Endothelial cell of umbilical vein (primary cell): ENCODE results near the gene RAB36. TPM values are rescaled to one million over a fixed set of nuclear protein-coding genes. Genes with fewer than 3 reads are reported as not detected.

ENCODE experiments used
- BruUV-seq: library from RNA; stranded (reverse); fragments of 400-500 nt; replicated peaks from 2 replicates; lab custom pipeline; 2021; lab: Mats Ljungman, UMichigan
- CTCF ChIA-PET: fragments of 300-600, 350-600 bp; sonication (Branson Sonifier 250); formaldehyde crosslinking; loops from one replicate; lab custom pipeline; 2021; ENCODE audit warnings: antibody characterized with exemption, inconsistent platforms; lab: Charles Lee
- POLR2A ChIA-PET: fragments of 300-600, 350-600 bp; sonication (Branson Sonifier 250); formaldehyde crosslinking; loops from one replicate; lab custom pipeline; 2021; ENCODE audit warnings: antibody characterized with exemption, inconsistent platforms; lab: Charles Lee
- DNase-seq: peaks from one replicate; pipeline ENCODE4 v3.0.0-alpha.2; 2011; ENCODE audit warnings: low read depth, low spot score
- FAIRE-seq: peaks from 2 replicates; lab custom pipeline; 2011; peaks lifted over from hg19 to GRCh38; lab: Jason Lieb, UNC
- H2AFZ ChIP-seq: 2 replicates; pipeline ENCODE4 v1.6.0; 2012; ENCODE audit warnings: low read depth, low read length, control low read depth, inconsistent platforms
- H3K27ac ChIP-seq: 2 replicates; pipeline ENCODE4 v1.5.1; 2011; ENCODE audit warnings: low read depth, mild to moderate bottlenecking, control low read depth, low read length, moderate library complexity; ENCODE audit not compliant: insufficient read depth
- H3K27me3 ChIP-seq, 2 experiments: 2 replicates each; pipeline versions ENCODE4 v1.6.0 to v1.6.1; 2011; ENCODE audit warnings: low read length in 2 of 2, mixed read lengths in 1 of 2; ENCODE audit not compliant: control insufficient read depth in 2 of 2, insufficient read depth in 2 of 2
- H3K36me3 ChIP-seq, 2 experiments: 2 replicates in 1 of 2; 3 replicates in 1 of 2; pipeline ENCODE4 v1.5.1; 2011; ENCODE audit warnings: low read length in 2 of 2, mild to moderate bottlenecking in 1 of 2, moderate library complexity in 1 of 2; ENCODE audit not compliant: control insufficient read depth in 2 of 2, insufficient read depth in 2 of 2; ENCODE audit errors: extremely low read depth in 1 of 2
- H3K4me1 ChIP-seq: 3 replicates; pipeline ENCODE4 v1.5.1; 2011; ENCODE audit warnings: mild to moderate bottlenecking, low read length; ENCODE audit not compliant: control insufficient read depth, insufficient read depth; ENCODE audit errors: extremely low read depth
- H3K4me2 ChIP-seq: 2 replicates; pipeline ENCODE4 v1.6.1; 2011; ENCODE audit warnings: low read length, control low read depth, mixed read lengths; ENCODE audit not compliant: insufficient read depth
- H3K4me3 ChIP-seq, 3 experiments: fragments of 200-600 bp in 1 of 3; sonication (generic), shearing (Covaris generic) in 1 of 3; replicated peaks in 1 of 3; 2 replicates each; pipeline ENCODE4 v1.5.1; 2011 to 2016; ENCODE audit warnings: control low read depth in 3 of 3, low read length in 3 of 3, mild to moderate bottlenecking in 2 of 3, inconsistent platforms in 1 of 3, low read depth in 1 of 3, moderate library complexity in 1 of 3; ENCODE audit not compliant: insufficient read depth in 1 of 3
- H3K79me2 ChIP-seq: 2 replicates; pipeline ENCODE4 v1.6.0; 2012; ENCODE audit warnings: low read length, inconsistent platforms; ENCODE audit not compliant: control insufficient read depth, insufficient read depth
- H3K9ac ChIP-seq: replicated peaks from 2 replicates; pipeline ENCODE3; 2011; ENCODE audit warnings: low read length, control low read depth; ENCODE audit not compliant: insufficient read depth; ENCODE audit errors: extremely low read depth
- H3K9me1 ChIP-seq: replicated peaks from 3 replicates; pipeline ENCODE4 v1.6.0; 2011; ENCODE audit warnings: mild to moderate bottlenecking, low read length; ENCODE audit not compliant: control insufficient read depth, insufficient read depth; ENCODE audit errors: extremely low read depth
- H3K9me3 ChIP-seq: replicated peaks from 2 replicates; pipeline ENCODE4 v1.5.1; 2012; ENCODE audit warnings: low read length, inconsistent platforms; ENCODE audit not compliant: control insufficient read depth, insufficient read depth
- H4K20me1 ChIP-seq: replicated peaks from 2 replicates; pipeline ENCODE3; 2011; ENCODE audit warnings: mild to moderate bottlenecking, low read length; ENCODE audit not compliant: control insufficient read depth, insufficient read depth; ENCODE audit errors: extremely low read depth
- CTCF ChIP-seq, 2 donors: IDR thresholded peaks; 1 replicate in 1 of 2; 2 replicates in 1 of 2; pipeline ENCODE4 v1.5.1; 2011; ENCODE audit warnings: low read length in 2 of 2, mild to moderate bottlenecking in 2 of 2, moderate library complexity in 2 of 2, control low read depth in 1 of 2, inconsistent platforms in 1 of 2, low read depth in 1 of 2; ENCODE audit not compliant: insufficient read depth in 1 of 2; ENCODE audit errors: extremely low read depth in 1 of 2
- EZH2 ChIP-seq: IDR thresholded peaks from 2 replicates; pipeline ENCODE4 v1.6.1; 2012; ENCODE audit warnings: borderline replicate concordance, low read depth, mild to moderate bottlenecking, moderate library complexity, low read length, inconsistent platforms; ENCODE audit not compliant: severe bottlenecking
- FOS ChIP-seq: IDR thresholded peaks from 2 replicates; pipeline ENCODE4 v1.6.1; 2011; ENCODE audit warnings: mild to moderate bottlenecking, low read length, moderate library complexity, borderline replicate concordance; ENCODE audit not compliant: insufficient read depth
- GATA2 ChIP-seq: IDR thresholded peaks from 2 replicates; pipeline ENCODE4 v1.7.0; 2011; ENCODE audit warnings: low read depth, mild to moderate bottlenecking, moderate library complexity, mixed read lengths, low read length; ENCODE audit not compliant: insufficient read length, insufficient read depth
- JUN ChIP-seq: IDR thresholded peaks from 2 replicates; pipeline ENCODE4 v1.6.1; 2011; ENCODE audit warnings: borderline replicate concordance, low read depth; ENCODE audit not compliant: insufficient read length, insufficient read depth
- MAX ChIP-seq: IDR thresholded peaks from 2 replicates; pipeline ENCODE4 v1.6.1; 2011; ENCODE audit not compliant: insufficient read depth, insufficient read length
- MYC ChIP-seq: IDR thresholded peaks from one replicate; pipeline ENCODE4 v1.6.1; 2011; ENCODE audit warnings: mild to moderate bottlenecking, low read depth, low read length
- POLR2A ChIP-seq: IDR thresholded peaks from 2 replicates; pipeline ENCODE4 v1.6.1; 2012; ENCODE audit warnings: low read depth, mild to moderate bottlenecking, control low read depth, low read length
- POLR2AphosphoS5 ChIP-seq: IDR thresholded peaks from 2 replicates; pipeline ENCODE4 v1.6.1; 2012; ENCODE audit warnings: low read depth, mild to moderate bottlenecking, control low read depth, low read length, moderate library complexity; ENCODE audit not compliant: insufficient read depth
- dilution Hi-C: fragments of 300-500 bp; cut with MboI; formaldehyde crosslinking; loops from one replicate; pipeline ENCODE4 v1.15.0; 2019; ENCODE audit warnings: low sequenced_read_pairs; ENCODE audit not compliant: extremely low pct_ligation_motif_present
- intact Hi-C: fragments of 100-400 bp; cut with micrococcal nuclease; formaldehyde crosslinking; loops from one replicate; pipeline ENCODE4 v1.10.0; 2022
- polyA plus RNA-seq, 4 experiments: library from polyadenylated mRNA; depleted of rRNA in 3 of 4; stranded (reverse) in 3 of 4; unstranded in 1 of 4; fragments of >200 nt; gene quantifications; 2 replicates each; pipeline versions ENCODE4 v1.2.1 to v1.2.3, GENCODE V29; 2011 to 2012; ENCODE audit warnings: missing spikeins in 1 of 4
- total RNA-seq: library from RNA; stranded (reverse); gene quantifications from 2 replicates; pipeline ENCODE4 v1.2.3, GENCODE V29; 2021

RAB36 gene
- total and polyA plus RNA-seq, 2 donors (not counting 3 experiments of a cell fraction or from before 2014, with no cell fraction given) = 2.7 to 3.1 TPM

DNA sequence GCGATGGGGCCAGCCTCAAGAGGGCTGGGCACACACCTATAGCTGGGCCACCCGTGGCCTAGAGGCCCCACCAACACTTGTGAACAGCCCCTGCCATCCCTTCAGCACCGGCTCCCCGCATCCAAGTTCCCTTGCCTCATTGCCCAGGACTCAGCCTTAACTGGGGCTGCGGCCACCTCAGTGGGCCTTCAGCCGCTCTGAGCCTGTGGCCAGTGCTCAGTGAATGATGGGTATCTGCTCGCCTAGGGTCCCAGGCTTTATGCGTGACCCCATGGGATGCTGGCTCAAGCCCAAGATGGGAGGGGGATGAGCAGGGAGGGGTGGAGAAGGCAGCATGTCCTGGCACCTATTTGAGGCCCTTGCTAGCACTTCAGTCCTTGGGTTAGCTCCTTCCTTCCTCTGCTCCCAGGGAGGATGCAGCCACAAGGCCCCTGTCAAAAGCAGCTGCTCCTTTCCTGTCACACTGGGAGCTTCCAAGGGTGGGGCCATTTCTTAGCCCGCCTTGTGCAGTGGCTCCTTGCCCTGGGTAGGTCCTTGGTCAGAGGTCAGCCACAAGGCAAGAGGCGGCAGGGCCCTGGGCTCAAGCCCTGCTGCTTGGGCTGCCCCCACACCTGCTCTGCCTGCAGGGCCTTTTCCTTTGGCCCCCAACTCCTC, 43.1 kb upstream of the RAB36 start:
- Histone ChIP-seq H3K9ac (no peak overlapping the region), H4K20me1 (no peaks in the 10 kb centered on the region), H3K4me2 (no peak overlapping the region), H3K27ac (no peak overlapping the region), H3K36me3 (no peaks in the 10 kb centered on the region), H2AFZ (no peak overlapping the region), H3K27me3 (no peaks in the 10 kb centered on the region), H3K4me1 (no peaks in the 10 kb centered on the region), H3K79me2 (no peaks in the 10 kb centered on the region), H3K9me1 (no peaks in the 10 kb centered on the region), H3K9me3 (no peaks in the 10 kb centered on the region), H3K4me3 (no peak overlapping the region)
- CTCF ChIA-PET = interaction anchor here (1.3 to 1.5 kb wide), 2 partner anchors 148 to 392 kb away, joined by 3 read pairs; no protein-coding TSS in a partner anchor
- TF ChIP-seq FOS (no peak), POLR2AphosphoS5 (no peak), CTCF (IDR thresholded peaks at IDR 0.05; ENCODE audit: extremely low read depth in 1 of 2, insufficient read depth in 1 of 2, low read depth in 1 of 2, low read length in 2 of 2) (no peak), MYC (no peak), EZH2 (no peak), MAX (no peak), POLR2A (no peak), GATA2 (no peak), JUN (no peak)
- DNase-seq (no peak), FAIRE-seq (no peak)
- dilution Hi-C loops (no loop called here), intact Hi-C loops (no loop called here)
- no TSS peak for BruUV-seq
- POLR2A ChIA-PET = no interaction called here
